HEK293 (cell line): Measurements from ENCODE around the gene WASHC3.
"Not testable (repeated sequence)": the region's sequence is repeated elsewhere in the genome, so short reads cannot be mapped to it uniquely, and the experiment has no call there.

Experiments
- CTCF ChIA-PET: fragments of 350-600 bp; formaldehyde crosslinking; extraction: SDS; loops from one replicate; lab custom pipeline; 2021; ENCODE audit warnings: antibody characterized with exemption; lab: Yijun Ruan, JAX
- POLR2A ChIA-PET: fragments of 300-600 bp; formaldehyde crosslinking; extraction: SDS; loops from one replicate; lab custom pipeline; 2020; ENCODE audit warnings: antibody characterized with exemption, inconsistent platforms; lab: Yijun Ruan, JAX
- H3K27ac ChIP-seq: fragments of 200-500 bp; sonication (Bioruptor generic); 2 replicates; pipeline ENCODE4 v1.5.1; 2014; ENCODE audit warnings: low read depth, low read length, control low read depth, inconsistent platforms; ENCODE audit errors: extremely low read depth
- H3K36me3 ChIP-seq, 2 experiments: fragments of 200-500 bp in 1 of 2; sonication (Bioruptor generic) in 1 of 2; 1 replicate in 1 of 2; 2 replicates in 1 of 2; pipeline ENCODE4 v1.5.1; 2014 to 2017; ENCODE audit warnings: inconsistent platforms in 2 of 2, low read length in 2 of 2; ENCODE audit not compliant: control insufficient read depth in 2 of 2, insufficient read depth in 1 of 2
- H3K4me1 ChIP-seq: fragments of 200-500 bp; sonication (Bioruptor generic); 2 replicates; pipeline ENCODE4 v1.5.1; 2014; ENCODE audit warnings: mild to moderate bottlenecking, low read length, inconsistent platforms; ENCODE audit not compliant: control insufficient read depth, insufficient read depth
- H3K4me3 ChIP-seq: 2 replicates; pipeline ENCODE4 v1.5.1; 2011; ENCODE audit warnings: low read depth, mild to moderate bottlenecking, control low read depth, low read length, moderate library complexity
- H3K9me3 ChIP-seq: fragments of 200-500 bp; sonication (Bioruptor generic); 2 replicates; pipeline ENCODE4 v1.5.1; 2014; ENCODE audit warnings: low read depth, low read length, inconsistent platforms; ENCODE audit not compliant: control insufficient read depth, insufficient read depth
- BCL11B ChIP-seq: fragments of 450-650 bp; formaldehyde crosslinking; IDR thresholded peaks from 2 replicates; pipeline ENCODE4 v1.5.1; 2016; ENCODE audit warnings: low read depth, missing biosample characterization, missing genetic modification characterization
- EGR2 ChIP-seq: fragments of 450-650 bp; formaldehyde crosslinking; IDR thresholded peaks from 2 replicates; pipeline ENCODE4 v1.5.1; 2016; ENCODE audit warnings: low read depth, missing biosample characterization, missing genetic modification characterization
- GFI1B ChIP-seq: fragments of 450-650 bp; formaldehyde crosslinking; IDR thresholded peaks from 2 replicates; pipeline ENCODE4 v1.5.1; 2016; ENCODE audit warnings: missing biosample characterization, missing genetic modification characterization
- KLF7 ChIP-seq: fragments of 450-650 bp; formaldehyde crosslinking; IDR thresholded peaks from 2 replicates; pipeline ENCODE4 v1.5.1; 2016; ENCODE audit warnings: missing biosample characterization, missing genetic modification characterization, borderline replicate concordance
- KLF9 ChIP-seq: fragments of 450-650 bp; formaldehyde crosslinking; IDR thresholded peaks from 2 replicates; pipeline ENCODE4 v1.5.1; 2016; ENCODE audit warnings: missing biosample characterization, missing genetic modification characterization, low read depth
- MZF1 ChIP-seq: fragments of 450-650 bp; formaldehyde crosslinking; IDR thresholded peaks from 2 replicates; pipeline ENCODE4 v1.5.1; 2017; ENCODE audit warnings: missing biosample characterization, missing genetic modification characterization, borderline replicate concordance
- OSR2 ChIP-seq: fragments of 450-650 bp; formaldehyde crosslinking; IDR thresholded peaks from 2 replicates; pipeline ENCODE4 v1.5.1; 2016; ENCODE audit warnings: missing biosample characterization, missing genetic modification characterization
- ZBTB21 ChIP-seq: fragments of 450-650 bp; formaldehyde crosslinking; IDR thresholded peaks from 2 replicates; pipeline ENCODE4 v1.5.1; 2017; ENCODE audit warnings: missing biosample characterization, missing genetic modification characterization
- ZNF10 ChIP-seq: fragments of 450-650 bp; formaldehyde crosslinking; IDR thresholded peaks from 2 replicates; pipeline ENCODE4 v1.5.1; 2017; ENCODE audit warnings: missing biosample characterization, missing genetic modification characterization
- ZNF155 ChIP-seq: fragments of 450-650 bp; formaldehyde crosslinking; IDR thresholded peaks from 2 replicates; pipeline ENCODE4 v1.5.1; 2016; ENCODE audit warnings: missing biosample characterization, missing genetic modification characterization
- ZNF169 ChIP-seq: fragments of 450-650 bp; formaldehyde crosslinking; IDR thresholded peaks from 2 replicates; pipeline ENCODE4 v1.5.1; 2016; ENCODE audit warnings: missing biosample characterization, missing genetic modification characterization
- ZNF184 ChIP-seq: fragments of 450-650 bp; IDR thresholded peaks from 2 replicates; pipeline ENCODE4 v1.5.1; 2018; ENCODE audit warnings: missing biosample characterization, mild to moderate bottlenecking, missing genetic modification characterization
- ZNF2 ChIP-seq: fragments of 450-650 bp; formaldehyde crosslinking; IDR thresholded peaks from 2 replicates; pipeline ENCODE4 v1.5.1; 2016; ENCODE audit warnings: missing biosample characterization, missing genetic modification characterization
- ZNF274 ChIP-seq, 2 experiments: fragments of 200-500 bp in 1 of 2; fragments of 450-650 bp in 1 of 2; sonication (Bioruptor generic) in 1 of 2; formaldehyde crosslinking in 1 of 2; IDR thresholded peaks; 2 replicates each; pipeline versions ENCODE4 v1.5.1 to v1.6.1; 2014 to 2016; ENCODE audit warnings: borderline replicate concordance in 1 of 2, inconsistent platforms in 1 of 2, low read length in 1 of 2, missing biosample characterization in 1 of 2, missing genetic modification characterization in 1 of 2
- ZNF292 ChIP-seq: fragments of 450-650 bp; formaldehyde crosslinking; IDR thresholded peaks from 2 replicates; pipeline ENCODE4 v1.5.1; 2016; ENCODE audit warnings: low read depth, missing biosample characterization, missing genetic modification characterization, borderline replicate concordance
- ZNF354C ChIP-seq: fragments of 450-650 bp; formaldehyde crosslinking; IDR thresholded peaks from 2 replicates; pipeline ENCODE4 v1.5.1; 2016; ENCODE audit warnings: missing biosample characterization, missing genetic modification characterization, low read depth, borderline replicate concordance
- ZNF416 ChIP-seq: fragments of 450-650 bp; formaldehyde crosslinking; IDR thresholded peaks from 2 replicates; pipeline ENCODE4 v1.5.1; 2016; ENCODE audit warnings: missing biosample characterization, missing genetic modification characterization
- ZNF48 ChIP-seq: fragments of 450-650 bp; formaldehyde crosslinking; IDR thresholded peaks from 2 replicates; pipeline ENCODE4 v1.5.1; 2016; ENCODE audit warnings: missing biosample characterization, missing genetic modification characterization
- ZNF544 ChIP-seq: fragments of 450-650 bp; formaldehyde crosslinking; IDR thresholded peaks from 2 replicates; pipeline ENCODE4 v1.5.0; 2017; ENCODE audit warnings: missing biosample characterization, missing genetic modification characterization
- ZNF558 ChIP-seq: fragments of 450-650 bp; formaldehyde crosslinking; IDR thresholded peaks from 2 replicates; pipeline ENCODE4 v1.5.1; 2016; ENCODE audit warnings: missing biosample characterization, missing genetic modification characterization
- ZNF621 ChIP-seq: fragments of 450-650 bp; formaldehyde crosslinking; IDR thresholded peaks from 2 replicates; pipeline ENCODE4 v1.5.1; 2017; ENCODE audit warnings: missing biosample characterization, missing genetic modification characterization
- ZNF626 ChIP-seq: fragments of 450-650 bp; sonication (Bioruptor Pico); formaldehyde crosslinking; IDR thresholded peaks from 2 replicates; pipeline ENCODE4 v1.5.1; 2018; ENCODE audit warnings: missing biosample characterization, missing genetic modification characterization, inconsistent platforms
- ZNF701 ChIP-seq: fragments of 450-650 bp; formaldehyde crosslinking; IDR thresholded peaks from 2 replicates; pipeline ENCODE4 v1.5.1; 2016; ENCODE audit warnings: missing biosample characterization, missing genetic modification characterization
- ZNF707 ChIP-seq: fragments of 450-650 bp; formaldehyde crosslinking; IDR thresholded peaks from 2 replicates; pipeline ENCODE4 v1.5.1; 2016; ENCODE audit warnings: missing biosample characterization, missing genetic modification characterization
- ZNF76 ChIP-seq: fragments of 450-650 bp; formaldehyde crosslinking; IDR thresholded peaks from 2 replicates; pipeline ENCODE4; 2016; ENCODE audit warnings: low read depth, missing biosample characterization, missing genetic modification characterization, borderline replicate concordance
- ZNF843 ChIP-seq: fragments of 450-650 bp; formaldehyde crosslinking; IDR thresholded peaks from 2 replicates; pipeline ENCODE4 v1.5.1; 2016; ENCODE audit warnings: missing biosample characterization, missing genetic modification characterization
- ZSCAN23 ChIP-seq: fragments of 450-650 bp; formaldehyde crosslinking; IDR thresholded peaks from 2 replicates; pipeline ENCODE4 v1.5.1; 2016; ENCODE audit warnings: missing biosample characterization, missing genetic modification characterization
- TF ChIP-seq, protein P1 (sequence below): fragments of 450-650 bp; formaldehyde crosslinking; IDR thresholded peaks from 2 replicates; pipeline ENCODE4 v1.5.1; 2017; ENCODE audit warnings: missing biosample characterization, missing genetic modification characterization
- TF ChIP-seq, protein P2 (sequence below): fragments of 450-650 bp; formaldehyde crosslinking; IDR thresholded peaks from 2 replicates; pipeline ENCODE4 v1.5.1; 2016; ENCODE audit warnings: missing biosample characterization, missing genetic modification characterization, low read depth
- TF ChIP-seq, protein P3 (sequence below): fragments of 450-650 bp; formaldehyde crosslinking; IDR thresholded peaks from 2 replicates; pipeline ENCODE4 v1.5.1; 2016; ENCODE audit warnings: missing biosample characterization, missing genetic modification characterization

WASHC3 gene

DNA sequence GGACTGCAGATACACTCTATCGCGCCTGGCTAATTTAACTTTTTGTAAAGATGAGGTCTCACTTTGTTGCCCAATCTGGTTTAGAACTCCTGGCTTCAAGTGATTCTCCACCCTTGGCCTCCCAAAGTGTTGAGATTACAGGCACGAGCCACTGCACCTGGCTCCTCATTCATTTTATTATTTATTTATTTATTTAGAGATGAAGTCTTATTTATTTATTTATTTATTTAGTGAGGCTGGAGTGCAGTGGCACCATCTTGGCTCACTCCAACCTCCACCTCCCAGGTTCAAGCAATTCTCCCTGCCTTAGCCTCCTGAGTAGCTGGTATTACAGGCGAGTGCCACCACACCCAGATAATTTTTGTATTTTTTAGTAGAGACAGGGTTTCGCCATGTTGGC is 43.2 kb downstream of the WASHC3 start:
- H3K4me3 ChIP-seq, H3K4me1 ChIP-seq, H3K27ac ChIP-seq, H3K9me3 ChIP-seq, POLR2A ChIA-PET, CTCF ChIA-PET, H3K36me3 ChIP-seq: not testable (repeated sequence)

DNA sequence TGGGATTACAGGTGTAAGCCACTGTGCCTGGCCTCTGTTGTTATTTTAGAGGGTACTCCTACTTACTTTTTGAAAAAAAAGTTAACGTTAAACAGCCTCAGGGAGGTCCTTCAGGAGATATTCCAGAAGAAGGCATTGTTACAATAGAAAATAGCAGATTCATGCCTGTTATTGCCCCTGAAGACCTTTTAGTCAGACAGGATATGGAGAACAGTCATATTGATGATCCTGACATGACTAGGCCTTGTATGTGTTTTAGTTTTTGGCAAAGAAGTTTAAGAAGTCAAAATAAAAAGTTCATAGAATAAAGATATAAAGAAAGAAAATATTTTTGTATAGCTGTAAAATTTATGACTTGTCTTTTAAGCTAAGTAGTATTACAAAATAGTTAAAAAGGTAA is 45.3 kb downstream of the WASHC3 start:
- Histone ChIP-seq H3K27ac (no peak overlapping the region), H3K4me1 (no peaks in the 10 kb centered on the region), H3K4me3 (no peak overlapping the region), H3K36me3 (no peaks in the 10 kb centered on the region), H3K9me3 (no peaks in the 10 kb centered on the region)
- TF ChIP-seq ZNF169 (no peak), KLF9 (tag by site-specific recombination) (no peak), ZBTB21 (tag by site-specific recombination) (no peak), ZNF354C (tag by site-specific recombination) (no peak)
- CTCF ChIA-PET = no interaction called here
- POLR2A ChIA-PET = no interaction called here

DNA sequence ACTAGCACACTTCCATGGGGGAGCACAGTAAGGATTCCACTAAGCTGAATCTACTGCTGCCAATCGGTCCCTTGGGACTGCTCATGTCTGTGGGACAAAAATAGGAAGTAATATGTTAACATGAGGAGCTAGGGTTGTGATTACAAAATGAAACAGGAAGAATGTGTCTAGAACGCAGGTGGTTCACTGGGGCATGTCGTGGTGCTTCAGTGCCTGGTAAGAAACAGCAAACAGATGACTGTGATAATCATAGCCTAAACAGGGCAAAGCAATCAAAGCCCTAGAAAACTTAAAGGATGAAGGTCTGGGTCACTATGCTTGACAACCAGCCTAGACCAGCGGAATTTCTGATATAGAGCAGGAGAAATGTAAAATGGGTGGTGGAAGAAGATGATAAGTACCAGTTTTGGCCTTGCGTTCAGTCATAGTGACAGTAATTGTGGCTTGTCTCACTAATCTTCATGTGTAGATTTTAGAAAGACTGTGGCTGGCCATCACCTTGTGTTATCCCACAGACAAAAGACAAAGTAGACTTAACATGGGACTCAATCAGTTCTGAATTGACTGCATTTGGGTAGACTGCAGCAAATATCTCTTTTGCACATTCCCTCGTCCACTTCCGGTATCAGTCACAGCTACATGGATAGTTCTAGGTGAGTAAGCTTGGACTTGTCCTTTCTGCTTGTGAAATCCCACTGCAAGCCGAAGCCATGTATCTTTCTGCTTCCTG is 51.4 kb downstream of the WASHC3 start:
- ChIA-PET CTCF (no interaction called here), POLR2A (no interaction called here)

DNA sequence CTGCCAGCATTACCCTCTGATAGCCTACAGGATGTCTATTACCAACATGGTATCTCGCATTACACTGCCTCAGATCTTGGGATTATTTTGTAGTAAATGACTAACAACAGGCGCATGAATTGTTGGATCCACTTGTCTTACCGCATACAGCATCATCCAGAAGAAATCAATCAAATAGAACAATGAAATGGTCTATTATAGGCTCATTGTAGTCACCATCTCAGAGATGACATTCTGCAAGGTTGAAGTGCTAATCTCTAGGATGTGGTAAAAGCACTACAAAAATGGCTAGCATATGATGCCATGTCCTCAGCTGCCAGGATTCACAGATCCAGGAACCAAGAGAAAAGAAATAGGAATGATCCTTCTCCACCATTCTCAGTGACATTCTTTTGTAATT is 52.0 kb downstream of the WASHC3 start:
- Histone ChIP-seq H3K4me3 (no peak overlapping the region), H3K4me1 (no peaks in the 10 kb centered on the region), H3K27ac (no peak overlapping the region), H3K9me3 (no peaks in the 10 kb centered on the region), H3K36me3 (no peaks in the 10 kb centered on the region)
- CTCF ChIA-PET = no interaction called here
- POLR2A ChIA-PET = no interaction called here
- no peak for TF ChIP-seq OSR2 (tag by site-specific recombination)
- no peak for TF ChIP-seq ZNF184 (tag by site-specific recombination)
- no peak for TF ChIP-seq MZF1 (tag by site-specific recombination)
- no peak for TF ChIP-seq GFI1B (tag by site-specific recombination)
- no peak for TF ChIP-seq ZNF621 (tag by site-specific recombination)
- no peak for TF ChIP-seq ZNF2 (tag by site-specific recombination)
- no peak for TF ChIP-seq ZNF48
- TF ChIP-seq ZNF155 = no peak
- TF ChIP-seq ZNF544 = no peak
- TF ChIP-seq BCL11B (tag by site-specific recombination) = no peak
- no peak for TF ChIP-seq ZNF707 (tag by site-specific recombination)
- TF ChIP-seq, protein P1, sequence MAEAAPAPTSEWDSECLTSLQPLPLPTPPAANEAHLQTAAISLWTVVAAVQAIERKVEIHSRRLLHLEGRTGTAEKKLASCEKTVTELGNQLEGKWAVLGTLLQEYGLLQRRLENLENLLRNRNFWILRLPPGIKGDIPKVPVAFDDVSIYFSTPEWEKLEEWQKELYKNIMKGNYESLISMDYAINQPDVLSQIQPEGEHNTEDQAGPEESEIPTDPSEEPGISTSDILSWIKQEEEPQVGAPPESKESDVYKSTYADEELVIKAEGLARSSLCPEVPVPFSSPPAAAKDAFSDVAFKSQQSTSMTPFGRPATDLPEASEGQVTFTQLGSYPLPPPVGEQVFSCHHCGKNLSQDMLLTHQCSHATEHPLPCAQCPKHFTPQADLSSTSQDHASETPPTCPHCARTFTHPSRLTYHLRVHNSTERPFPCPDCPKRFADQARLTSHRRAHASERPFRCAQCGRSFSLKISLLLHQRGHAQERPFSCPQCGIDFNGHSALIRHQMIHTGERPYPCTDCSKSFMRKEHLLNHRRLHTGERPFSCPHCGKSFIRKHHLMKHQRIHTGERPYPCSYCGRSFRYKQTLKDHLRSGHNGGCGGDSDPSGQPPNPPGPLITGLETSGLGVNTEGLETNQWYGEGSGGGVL (tag by site-specific recombination) = no peak
- TF ChIP-seq ZNF292 (tag by site-specific recombination) = no peak
- TF ChIP-seq EGR2 (tag by site-specific recombination) = no peak
- TF ChIP-seq, protein P2, sequence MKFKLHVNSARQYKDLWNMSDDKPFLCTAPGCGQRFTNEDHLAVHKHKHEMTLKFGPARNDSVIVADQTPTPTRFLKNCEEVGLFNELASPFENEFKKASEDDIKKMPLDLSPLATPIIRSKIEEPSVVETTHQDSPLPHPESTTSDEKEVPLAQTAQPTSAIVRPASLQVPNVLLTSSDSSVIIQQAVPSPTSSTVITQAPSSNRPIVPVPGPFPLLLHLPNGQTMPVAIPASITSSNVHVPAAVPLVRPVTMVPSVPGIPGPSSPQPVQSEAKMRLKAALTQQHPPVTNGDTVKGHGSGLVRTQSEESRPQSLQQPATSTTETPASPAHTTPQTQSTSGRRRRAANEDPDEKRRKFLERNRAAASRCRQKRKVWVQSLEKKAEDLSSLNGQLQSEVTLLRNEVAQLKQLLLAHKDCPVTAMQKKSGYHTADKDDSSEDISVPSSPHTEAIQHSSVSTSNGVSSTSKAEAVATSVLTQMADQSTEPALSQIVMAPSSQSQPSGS = no peak
- TF ChIP-seq ZNF558 = no peak
- no peak for TF ChIP-seq KLF7 (tag by site-specific recombination)

More for the DNA sequence above, 51.4 kb downstream of the WASHC3 start:
- Histone ChIP-seq H3K4me1 (no peaks in the 10 kb centered on the region), H3K4me3 (no peak overlapping the region), H3K27ac (no peak overlapping the region), H3K36me3 (no peaks in the 10 kb centered on the region), H3K9me3 (no peaks in the 10 kb centered on the region)
- TF ChIP-seq ZNF843 (tag by site-specific recombination) = no peak
- no peak for TF ChIP-seq ZNF76 (tag by site-specific recombination)
- TF ChIP-seq ZNF701 (tag by site-specific recombination) = no peak
- TF ChIP-seq ZNF626 (tag by site-specific recombination) = no peak
- TF ChIP-seq, protein P3, sequence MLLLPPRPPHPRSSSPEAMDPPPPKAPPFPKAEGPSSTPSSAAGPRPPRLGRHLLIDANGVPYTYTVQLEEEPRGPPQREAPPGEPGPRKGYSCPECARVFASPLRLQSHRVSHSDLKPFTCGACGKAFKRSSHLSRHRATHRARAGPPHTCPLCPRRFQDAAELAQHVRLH (tag by site-specific recombination) = no peak
- TF ChIP-seq ZNF274 (IDR thresholded peaks at IDR 0.05; ENCODE audit: low read length) = no peak
- no peak for TF ChIP-seq ZNF274 (tag by site-specific recombination; IDR thresholded peaks at IDR 0.05; ENCODE audit: borderline replicate concordance)
- no peak for TF ChIP-seq ZNF416
- TF ChIP-seq ZNF10 (tag by site-specific recombination) = no peak
- TF ChIP-seq ZSCAN23 (tag by site-specific recombination) = no peak
